GM18951 (cell line): Measurements from ENCODE around the gene RGS7BP.
"Not testable (repeated sequence)": the region's sequence is repeated elsewhere in the genome, so short reads cannot be mapped to it uniquely, and the experiment has no call there.

Source experiments
- POLR2A ChIP-seq: IDR thresholded peaks from 4 replicates; pipeline ENCODE4 v1.6.1; 2011; ENCODE audit warnings: mild to moderate bottlenecking; ENCODE audit not compliant: insufficient read length, insufficient read depth; ENCODE audit errors: extremely low read depth
- in situ Hi-C: fragments of 300-500 bp; cut with MboI; formaldehyde crosslinking; loops from one replicate; pipeline ENCODE4 v1.12.0; 2022; ENCODE audit warnings: low sequenced_read_pairs, mixed read lengths, inconsistent platforms; ENCODE audit not compliant: unreplicated experiment

RGS7BP gene

DNA sequence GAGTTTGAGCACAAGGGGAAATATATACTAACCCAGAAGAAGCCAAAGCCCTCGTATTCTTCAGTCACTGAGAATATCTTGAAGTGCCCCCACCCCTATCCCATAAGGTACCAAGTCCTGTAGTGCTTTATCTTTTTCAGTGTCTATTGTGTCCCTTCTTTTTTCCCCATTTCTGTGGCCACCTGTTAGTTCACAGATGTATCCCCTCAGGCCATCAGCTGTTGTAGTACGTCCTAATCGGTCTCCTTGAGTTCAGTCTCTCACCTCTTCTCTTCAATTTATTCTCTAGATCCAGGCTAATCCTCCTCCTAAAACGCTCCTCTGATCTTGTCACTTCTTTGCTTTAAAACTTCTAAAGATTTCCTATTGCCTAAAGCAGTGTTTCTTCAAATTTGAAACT is 10.4 kb downstream of the RGS7BP start:
- in situ Hi-C loops, result no loop called here
- TF ChIP-seq POLR2A, result no peak

DNA sequence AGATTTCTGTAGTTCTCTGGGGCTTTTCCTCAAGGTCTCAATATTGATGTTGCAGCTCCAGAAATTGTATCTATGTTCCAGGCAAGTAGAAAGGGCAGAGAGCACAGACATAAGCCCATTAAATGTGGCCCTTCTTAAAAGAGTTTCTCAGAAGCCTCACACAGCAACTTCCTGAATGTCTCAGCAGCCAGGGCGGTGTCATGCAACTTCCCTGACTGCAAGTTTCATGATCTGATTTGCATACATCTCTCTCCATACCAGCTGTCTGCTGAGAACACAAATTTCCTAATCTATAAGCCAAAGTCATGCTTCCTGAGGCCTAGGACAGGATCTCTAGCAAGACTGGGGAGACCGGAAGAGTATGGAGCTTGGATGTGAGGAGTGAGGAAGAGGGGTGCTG is 13.0 kb downstream of the RGS7BP start:
- TF ChIP-seq POLR2A, result no peak
- in situ Hi-C loops, result no loop called here

DNA sequence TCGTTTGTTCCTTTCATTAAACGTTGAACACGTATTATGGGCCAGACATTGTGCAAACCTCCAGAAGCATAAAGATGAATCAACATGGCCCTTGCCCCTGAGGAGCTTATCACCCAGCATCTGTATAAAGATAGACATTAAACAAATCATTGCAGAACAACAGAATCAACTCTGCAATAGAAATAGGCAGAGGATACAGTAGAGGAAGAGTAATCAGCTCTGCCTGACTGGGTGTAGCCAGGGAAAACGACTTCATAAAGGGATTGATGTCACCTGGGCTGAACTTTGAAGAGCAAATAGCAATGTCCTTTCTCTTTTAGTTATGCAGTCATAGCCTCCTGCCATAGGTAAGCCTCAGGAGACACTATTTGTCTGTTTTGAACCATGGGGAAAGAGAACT is 13.4 kb downstream of the RGS7BP start:
- TF ChIP-seq POLR2A, result no peak
- in situ Hi-C loops, result no loop called here

DNA sequence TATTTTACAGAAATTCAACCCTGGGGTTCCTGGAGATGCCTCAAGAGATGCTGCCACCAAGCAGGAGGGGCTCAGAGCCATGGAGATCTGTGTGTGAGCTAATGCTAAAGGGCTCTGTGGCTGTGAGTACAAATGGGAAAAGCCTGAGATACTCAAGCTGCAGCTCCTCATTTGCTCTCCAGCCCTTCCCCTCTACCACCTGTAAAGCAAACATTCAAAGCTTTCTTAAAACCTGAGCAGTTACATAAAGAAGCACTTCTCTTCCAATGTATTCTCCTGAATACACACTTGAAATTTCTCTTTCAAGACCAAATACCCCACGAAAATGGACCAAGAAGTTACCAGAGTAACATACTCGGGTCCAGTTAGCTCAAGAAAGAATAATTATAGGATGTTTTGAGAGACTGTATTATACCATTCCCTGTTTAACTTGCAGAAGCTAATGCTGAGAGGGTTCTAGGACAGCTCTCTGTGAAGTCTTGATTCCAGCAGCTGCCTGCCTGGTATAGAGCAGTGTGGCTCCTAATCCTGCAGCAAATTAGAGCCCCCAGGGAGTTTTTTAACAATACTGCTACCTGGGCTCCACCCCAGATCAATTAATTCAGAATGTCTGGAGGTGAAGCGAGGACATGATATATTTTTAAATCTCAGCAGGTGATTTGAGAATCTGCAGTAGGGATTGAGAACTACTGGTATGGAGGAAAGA is 21.1 kb downstream of the RGS7BP start:
- TF ChIP-seq POLR2A, result no peak
- in situ Hi-C loops, result no loop called here

DNA sequence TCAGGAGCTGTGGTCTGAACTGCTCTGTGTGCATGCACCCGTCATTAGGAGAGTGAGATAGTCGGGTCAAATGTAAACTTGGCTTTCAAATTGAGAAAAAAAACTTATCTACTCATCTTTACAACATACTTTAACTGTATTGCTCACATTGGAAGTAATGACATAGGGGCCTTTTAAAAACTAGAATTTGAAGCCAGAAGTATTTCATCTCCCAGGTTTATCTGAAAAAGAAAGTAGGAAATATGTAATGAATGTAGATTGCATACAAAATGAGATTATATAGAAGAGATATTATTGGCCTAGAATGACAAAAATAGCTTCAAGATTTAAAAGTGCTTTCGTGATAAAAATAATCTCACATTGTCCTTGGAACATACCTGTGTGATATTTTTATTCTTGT is 24.3 kb downstream of the RGS7BP start:
- no peak for TF ChIP-seq POLR2A
- in situ Hi-C loops, result no loop called here

DNA sequence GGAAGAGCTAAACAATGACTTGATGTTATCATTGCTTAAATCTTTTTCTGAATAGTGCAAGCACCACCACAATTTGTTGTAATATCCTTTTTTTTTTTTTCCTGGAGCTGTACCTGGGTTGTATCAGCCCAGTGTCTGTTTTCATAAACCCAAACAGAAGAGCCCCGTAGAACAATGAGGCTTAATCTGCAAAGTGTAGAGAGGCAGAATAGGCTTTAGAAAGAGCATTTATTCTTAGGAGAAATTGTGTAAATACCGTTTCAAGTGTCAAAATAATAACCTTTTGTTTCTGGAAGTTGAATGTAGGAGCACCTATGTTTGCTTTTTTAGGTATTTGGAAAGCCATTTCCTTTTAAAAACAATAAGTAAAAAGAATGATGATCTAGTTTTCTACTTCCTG is 26.4 kb downstream of the RGS7BP start:
- no peak for TF ChIP-seq POLR2A
- in situ Hi-C loops, result no loop called here

DNA sequence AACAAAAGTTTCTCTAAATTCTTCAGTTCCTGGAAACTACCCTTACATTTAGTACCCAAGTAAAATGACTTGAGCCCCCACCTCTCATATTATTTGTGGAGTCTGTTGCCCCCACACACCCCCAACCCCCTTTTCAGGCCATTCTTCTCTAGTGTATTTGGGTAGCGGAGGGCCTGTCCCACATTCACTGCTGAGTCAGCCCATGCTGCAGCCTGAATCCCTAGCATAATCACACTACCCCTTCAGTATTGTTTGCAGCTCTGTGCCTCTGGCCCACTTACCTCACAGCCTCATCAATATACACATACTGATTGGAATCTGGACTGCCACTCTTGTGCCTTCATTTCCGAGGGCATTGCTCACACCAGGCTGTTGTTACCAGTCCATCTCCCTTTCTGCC is 26.8 kb downstream of the RGS7BP start:
- TF ChIP-seq POLR2A, result no peak
- in situ Hi-C loops, result no loop called here

DNA sequence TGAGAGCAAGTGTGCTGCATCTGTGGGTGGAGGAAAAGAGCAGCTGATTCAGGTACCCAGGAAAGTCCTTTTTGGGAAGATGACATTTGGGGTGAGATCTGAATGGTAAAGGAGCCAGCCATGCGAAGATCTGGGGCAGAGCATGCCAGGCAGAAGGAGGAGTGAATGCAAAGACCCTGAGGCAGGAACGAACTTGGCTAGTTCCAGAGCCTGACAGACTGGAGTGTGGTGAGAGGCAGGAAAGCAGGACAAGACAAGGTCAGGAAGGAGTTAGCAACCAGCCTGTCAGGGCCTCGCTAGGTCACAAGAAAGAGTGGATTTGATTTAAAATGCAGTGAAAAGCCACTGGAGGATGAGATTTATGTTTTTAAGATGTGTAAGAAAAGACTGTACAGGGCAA is 28.2 kb downstream of the RGS7BP start:
- in situ Hi-C loops, result no loop called here
- no peak for TF ChIP-seq POLR2A

DNA sequence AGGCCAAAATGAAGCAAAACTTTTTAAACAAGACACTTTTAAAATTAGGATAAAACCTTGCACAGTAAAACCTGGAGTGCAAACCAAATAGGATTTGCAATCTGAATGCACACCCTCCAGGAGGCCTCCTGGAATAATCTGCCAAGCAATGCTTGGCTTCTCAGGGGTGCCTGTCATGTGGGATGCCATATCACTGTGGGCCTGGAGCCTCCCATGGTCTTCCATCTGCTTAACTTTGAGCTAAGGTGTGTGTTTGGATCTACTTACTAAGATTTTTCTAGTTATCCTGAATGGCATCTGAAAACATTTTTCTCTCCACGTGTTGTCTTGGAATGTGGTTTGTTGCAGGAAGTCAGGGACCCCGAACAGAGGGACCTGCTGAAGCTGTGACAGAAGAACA is 52.1 kb downstream of the RGS7BP start:
- in situ Hi-C loops, result no loop called here
- TF ChIP-seq POLR2A, result no peak

DNA sequence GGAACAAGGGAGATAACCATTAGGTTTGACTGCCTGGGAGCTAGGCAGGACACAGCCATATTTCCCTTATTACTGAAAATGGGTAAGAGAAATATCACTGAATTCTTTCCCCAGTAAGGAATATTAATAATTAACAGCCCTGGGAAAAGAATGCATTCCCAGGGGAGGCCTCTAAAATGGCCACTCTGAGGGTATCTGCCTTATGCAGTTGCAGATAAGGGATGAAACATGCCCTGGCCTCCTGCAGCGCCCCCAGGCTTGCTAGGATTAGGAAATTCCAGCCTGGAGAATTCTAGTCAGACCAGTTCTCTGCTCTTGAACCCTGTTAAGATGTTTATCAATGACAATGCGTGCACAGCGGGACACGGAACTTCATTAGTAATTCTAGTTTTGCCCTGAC is 52.8 kb downstream of the RGS7BP start:
- in situ Hi-C loops, result not testable (repeated sequence)

DNA sequence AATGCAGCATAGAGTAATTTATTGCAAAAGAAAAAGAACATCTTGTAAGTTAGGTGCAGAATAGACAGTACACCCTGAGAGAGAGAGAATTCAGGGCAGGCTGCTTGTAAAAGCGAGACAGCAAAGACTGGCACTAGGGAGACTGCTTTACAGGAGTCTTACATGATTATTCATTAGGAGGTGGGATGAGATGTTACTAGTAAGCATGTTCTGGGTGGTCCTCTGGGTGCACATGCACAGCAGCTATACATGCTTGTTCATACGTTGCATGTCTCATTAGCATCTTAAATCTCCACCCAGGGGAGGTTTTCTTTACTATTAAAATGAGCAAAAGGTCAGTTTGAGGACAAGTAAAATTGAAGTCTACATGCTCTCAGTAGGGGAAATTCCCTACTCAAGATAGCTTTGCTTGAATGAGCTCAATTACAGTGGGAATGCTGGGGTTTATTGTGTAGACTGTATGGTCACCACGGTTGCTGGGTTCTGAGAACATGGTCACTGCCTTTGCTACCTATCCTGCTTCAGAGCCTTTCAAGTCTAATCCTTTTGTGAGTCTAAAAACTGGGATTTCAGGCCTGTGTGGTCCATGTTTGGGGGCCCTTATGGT is 60.6 kb downstream of the RGS7BP start:
- in situ Hi-C loops, result no loop called here
- no peak for TF ChIP-seq POLR2A

DNA sequence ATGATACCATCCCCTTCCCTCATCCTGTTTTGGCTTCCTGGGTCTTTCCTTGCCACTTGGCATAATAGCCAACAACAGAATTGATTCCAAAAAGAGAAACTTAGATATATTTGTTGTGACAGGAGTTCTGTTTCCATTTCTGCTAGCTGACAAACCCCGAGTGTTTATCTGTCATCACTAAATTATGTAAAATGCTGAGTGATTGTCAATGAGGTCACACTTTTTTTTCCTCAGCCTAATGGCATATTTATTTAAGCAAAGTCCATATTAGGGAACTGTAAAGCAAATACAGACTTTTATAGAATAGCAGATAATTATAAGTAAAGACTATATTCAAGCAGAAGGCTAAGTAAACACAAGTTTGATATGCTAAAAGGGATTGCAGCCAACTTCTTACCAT is 64.0 kb downstream of the RGS7BP start:
- TF ChIP-seq POLR2A, result no peak
- in situ Hi-C loops, result no loop called here

DNA sequence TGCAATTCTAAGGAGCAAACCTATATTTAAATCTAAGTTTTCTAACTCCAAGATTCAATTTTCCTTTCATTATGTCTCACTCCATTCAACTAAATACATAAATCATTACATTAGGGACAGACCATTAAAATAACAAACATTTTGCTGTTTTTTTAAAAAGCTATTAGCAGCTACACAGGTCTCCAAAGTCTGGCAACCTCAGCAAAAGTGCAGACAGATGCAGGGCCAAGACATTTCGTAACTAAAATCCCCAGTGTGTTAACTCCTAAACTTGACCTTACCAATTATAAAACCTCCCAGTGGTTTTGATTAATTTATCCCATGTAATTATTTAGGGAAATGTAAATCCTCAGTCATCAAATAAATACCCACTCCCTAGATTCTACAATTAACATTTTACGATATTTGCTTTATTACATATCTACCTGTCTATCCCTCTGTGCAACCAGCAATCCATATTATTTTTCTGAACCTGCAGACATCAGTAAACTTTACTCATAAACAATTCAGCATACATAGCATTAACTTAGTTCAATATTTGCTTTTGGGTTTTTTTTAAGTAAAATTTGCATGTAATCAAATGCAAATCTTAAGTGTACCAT is 64.7 kb downstream of the RGS7BP start:
- in situ Hi-C loops, result no loop called here
- TF ChIP-seq POLR2A, result no peak

DNA sequence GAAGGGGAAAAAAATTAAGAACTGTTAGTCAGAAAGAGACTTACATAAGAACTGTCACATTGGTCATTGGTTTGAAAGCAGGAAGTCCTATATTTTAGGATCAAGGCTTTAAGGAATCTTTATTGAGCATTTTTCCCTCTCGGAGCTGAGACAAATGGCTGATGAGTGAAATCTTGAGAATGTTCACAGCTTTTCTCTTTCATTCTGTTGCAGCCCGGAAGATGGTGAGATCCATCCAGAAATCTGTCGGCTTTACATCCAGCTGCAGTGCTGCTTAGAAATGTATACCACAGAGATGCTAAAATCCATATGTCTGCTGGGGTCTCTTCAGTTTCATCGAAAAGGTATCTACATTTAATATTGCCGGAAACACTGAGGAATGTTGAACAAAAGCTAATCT is 69.7 kb downstream of the RGS7BP start:
- in situ Hi-C loops, result no loop called here
- TF ChIP-seq POLR2A, result no peak
